Measurements from ENCODE around the gene MRPS27.

DNA sequence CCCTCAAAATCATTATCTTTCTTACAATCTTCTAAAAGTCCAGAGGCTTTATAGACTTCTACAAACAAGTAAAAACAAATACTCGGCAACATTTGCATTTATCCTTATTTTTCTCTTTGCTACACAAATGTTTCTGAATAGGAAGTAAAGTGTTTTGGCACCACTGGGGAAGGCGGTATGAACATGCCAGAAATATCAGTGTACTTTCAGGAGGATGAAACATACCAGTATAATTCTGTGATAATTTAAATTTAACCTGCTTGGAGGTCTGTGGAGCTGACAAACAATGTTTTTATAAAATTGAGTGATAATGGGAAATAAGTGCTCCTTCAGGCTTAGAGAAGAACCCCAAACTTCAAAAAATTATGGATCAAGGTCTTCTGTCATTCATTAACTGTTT is 51.8 kb downstream of the MRPS27 start:
- no peak for TF ChIP-seq POLR2A (IDR thresholded peaks at IDR 0.05)
- TF ChIP-seq, protein P1, sequence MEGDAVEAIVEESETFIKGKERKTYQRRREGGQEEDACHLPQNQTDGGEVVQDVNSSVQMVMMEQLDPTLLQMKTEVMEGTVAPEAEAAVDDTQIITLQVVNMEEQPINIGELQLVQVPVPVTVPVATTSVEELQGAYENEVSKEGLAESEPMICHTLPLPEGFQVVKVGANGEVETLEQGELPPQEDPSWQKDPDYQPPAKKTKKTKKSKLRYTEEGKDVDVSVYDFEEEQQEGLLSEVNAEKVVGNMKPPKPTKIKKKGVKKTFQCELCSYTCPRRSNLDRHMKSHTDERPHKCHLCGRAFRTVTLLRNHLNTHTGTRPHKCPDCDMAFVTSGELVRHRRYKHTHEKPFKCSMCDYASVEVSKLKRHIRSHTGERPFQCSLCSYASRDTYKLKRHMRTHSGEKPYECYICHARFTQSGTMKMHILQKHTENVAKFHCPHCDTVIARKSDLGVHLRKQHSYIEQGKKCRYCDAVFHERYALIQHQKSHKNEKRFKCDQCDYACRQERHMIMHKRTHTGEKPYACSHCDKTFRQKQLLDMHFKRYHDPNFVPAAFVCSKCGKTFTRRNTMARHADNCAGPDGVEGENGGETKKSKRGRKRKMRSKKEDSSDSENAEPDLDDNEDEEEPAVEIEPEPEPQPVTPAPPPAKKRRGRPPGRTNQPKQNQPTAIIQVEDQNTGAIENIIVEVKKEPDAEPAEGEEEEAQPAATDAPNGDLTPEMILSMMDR (IDR thresholded peaks at IDR 0.05) = no peak
